ENCODE measurements around the gene SLC4A7. TPM values are rescaled to one million over a fixed set of nuclear protein-coding genes. Genes with fewer than 3 reads are reported as not detected.
A peak's percentile ranks its signal among the peaks of the same experiment; 100 is the strongest.
"Not testable (repeated sequence)": the region's sequence is repeated elsewhere in the genome, so short reads cannot be mapped to it uniquely, and the experiment has no call there.

SLC4A7 gene
- 10 to 100 TPM; 74.7 to 75.5 TPM for total RNA-seq

- H3K36me3 Mint-ChIP-seq (ENCODE audit: low read depth) = peaks cover 30% of the 10 kb centered on the region
- H3K27me3 Mint-ChIP-seq = no peaks in the 10 kb centered on the region
- peaks cover 36% of the 10 kb centered on the region for H3K4me1 Mint-ChIP-seq
- peak within 1 kb of the TSS; percentile 98 for H3K27ac Mint-ChIP-seq
- ChIA-PET POLR2A (interaction anchor here (0.6 to 4.5 kb wide), 23 partner anchors 10 to 864 kb away, joined by 3 to 30 read pairs (median 5); partner anchors contain the start of genes AZI2, NEK10 and ZCWPW2), CTCF (interaction anchor here (0.9 to 3.9 kb wide), 9 partner anchors 11 to 197 kb away, joined by 3 to 16 read pairs (median 6); no protein-coding TSS in a partner anchor)
- peak; percentile 99 for DNase-seq
- no peaks in the 10 kb centered on the region for H3K9me3 Mint-ChIP-seq
- H3K4me3 Mint-ChIP-seq = peak within 1 kb of the TSS; percentile 100
Observed at GRCh38 chr3:27484015-27484844, at the start of gene SLC4A7. SLC4A7 (minus strand) TSS chr3:27484384; CDS start chr3:27484126, 258 bp downstream.

DNA sequence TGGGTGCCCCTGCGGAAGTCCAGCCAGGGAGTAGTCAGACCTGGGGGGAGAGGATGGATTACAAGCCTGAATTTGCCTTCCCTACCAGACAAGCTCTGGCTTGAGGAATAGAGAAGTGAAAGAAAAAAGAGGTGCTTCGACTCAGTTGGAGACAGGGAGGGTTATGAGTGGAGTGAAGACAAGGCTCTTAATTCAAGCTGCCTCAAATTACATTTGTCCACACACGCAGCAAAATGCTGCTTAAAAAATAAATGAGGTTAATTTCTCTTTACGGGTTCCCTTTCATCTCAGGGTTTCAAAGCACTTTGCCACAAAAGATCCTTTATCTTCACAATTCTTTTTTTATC lies 49.0 kb upstream of the SLC4A7 start:
- no peak for DNase-seq
- Mint-ChIP-seq H3K36me3 (ENCODE audit: low read depth) (peaks cover 5% of the 10 kb centered on the region), H3K27ac (peak overlapping the region; percentile 95), H3K4me1 (peaks cover 34% of the 10 kb centered on the region), H3K27me3 (no peaks in the 10 kb centered on the region), H3K9me3 (no peaks in the 10 kb centered on the region), H3K4me3 (no peak overlapping the region)
- ChIA-PET POLR2A (interaction anchor here (0.6 to 2.9 kb wide), 4 partner anchors 13 to 58 kb away, joined by 3 to 13 read pairs (median 4); partner anchors contain the start of gene SLC4A7), CTCF (no interaction called here)

- ChIA-PET POLR2A (interaction anchor here (1.2 to 2.9 kb wide), 2 partner anchors 48 to 50 kb away, joined by 3 to 13 read pairs; partner anchors contain the start of gene SLC4A7), CTCF (interaction anchor here (0.5 kb wide), 1 partner anchor 68 kb away, joined by 3 read pairs; no protein-coding TSS in a partner anchor)
- no peak for DNase-seq
- Mint-ChIP-seq H3K27me3 (no peaks in the 10 kb centered on the region), H3K9me3 (no peaks in the 10 kb centered on the region), H3K36me3 (ENCODE audit: low read depth) (peaks cover 5% of the 10 kb centered on the region), H3K27ac (no peak overlapping the region), H3K4me1 (peaks cover 34% of the 10 kb centered on the region), H3K4me3 (no peak overlapping the region)
Observed at GRCh38 chr3:27532426-27533260, 48.5 kb upstream of the SLC4A7 start.

- H3K4me1 Mint-ChIP-seq = peaks cover 38% of the 10 kb centered on the region
- H3K27ac Mint-ChIP-seq = not testable (repeated sequence)
Observed at GRCh38 chr3:27531193-27531751, 47.1 kb upstream of the SLC4A7 start.

DNA sequence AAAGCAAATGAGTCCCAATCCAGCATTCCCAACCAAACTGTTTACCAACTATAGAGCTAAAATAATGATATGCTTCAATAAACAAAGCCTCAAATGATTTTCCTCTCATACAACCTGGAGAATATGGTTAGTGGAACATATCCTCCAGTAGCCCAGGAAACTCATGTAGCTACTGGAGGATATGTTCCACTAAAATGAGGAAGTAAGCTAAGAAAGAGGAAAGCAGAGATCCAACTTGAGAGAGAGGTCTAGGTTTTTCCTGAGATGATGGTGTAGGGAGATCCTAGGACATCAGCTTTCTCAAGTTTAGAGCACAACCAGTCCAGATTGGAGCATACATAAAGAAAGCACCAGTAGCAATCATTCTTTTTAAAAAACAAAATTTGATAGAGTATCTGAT lies 44.6 kb upstream of the SLC4A7 start:
- CTCF ChIA-PET = interaction anchor here (0.7 to 1.3 kb wide), 2 partner anchors 9 to 152 kb away, joined by 3 read pairs; no protein-coding TSS in a partner anchor

More at GRCh38 chr3:27531193-27531751, 47.1 kb upstream of the SLC4A7 start:
- H3K9me3 Mint-ChIP-seq; CTCF ChIA-PET; H3K27me3 Mint-ChIP-seq; DNase-seq; H3K36me3 Mint-ChIP-seq (ENCODE audit: low read depth); H3K4me3 Mint-ChIP-seq: not testable (repeated sequence)
- POLR2A ChIA-PET = interaction anchor here (1.5 kb wide), 1 partner anchor 94 kb away, joined by 4 read pairs; no protein-coding TSS in a partner anchor

GRCh38 chr3:27526614-27527315 lies 42.6 kb upstream of the SLC4A7 start:
- DNase-seq = no peak
- POLR2A ChIA-PET = no interaction called here
- H3K9me3 Mint-ChIP-seq = no peaks in the 10 kb centered on the region
- H3K27me3 Mint-ChIP-seq = no peaks in the 10 kb centered on the region
- CTCF ChIA-PET = no interaction called here
- no peak overlapping the region for H3K4me3 Mint-ChIP-seq
- peaks cover 3% of the 10 kb centered on the region for H3K36me3 Mint-ChIP-seq (ENCODE audit: low read depth)
- H3K27ac Mint-ChIP-seq = no peak overlapping the region
- H3K4me1 Mint-ChIP-seq = peaks cover 21% of the 10 kb centered on the region

More for the DNA sequence above, 44.6 kb upstream of the SLC4A7 start:
- Mint-ChIP-seq H3K4me1 (peaks cover 24% of the 10 kb centered on the region), H3K27ac (no peak overlapping the region), H3K9me3 (no peaks in the 10 kb centered on the region), H3K4me3 (no peak overlapping the region), H3K36me3 (ENCODE audit: low read depth) (peaks cover 3% of the 10 kb centered on the region), H3K27me3 (no peaks in the 10 kb centered on the region)
- DNase-seq = no peak
- POLR2A ChIA-PET = interaction anchor here (1.5 kb wide), 1 partner anchor 44 kb away, joined by 5 read pairs; the partner anchor contains the start of gene SLC4A7

- CTCF ChIA-PET = no interaction called here
- no peaks in the 10 kb centered on the region for H3K36me3 Mint-ChIP-seq (ENCODE audit: low read depth)
- POLR2A ChIA-PET = interaction anchor here (0.9 kb wide), 1 partner anchor 109 kb away, joined by 4 read pairs; no protein-coding TSS in a partner anchor
- DNase-seq = no peak
- H3K27ac Mint-ChIP-seq = no peak overlapping the region
- H3K9me3 Mint-ChIP-seq = no peaks in the 10 kb centered on the region
- H3K27me3 Mint-ChIP-seq = no peaks in the 10 kb centered on the region
- H3K4me3 Mint-ChIP-seq = no peak overlapping the region
- peaks cover 14% of the 10 kb centered on the region for H3K4me1 Mint-ChIP-seq
Observed at GRCh38 chr3:27521872-27522265, 37.7 kb upstream of the SLC4A7 start.

DNA sequence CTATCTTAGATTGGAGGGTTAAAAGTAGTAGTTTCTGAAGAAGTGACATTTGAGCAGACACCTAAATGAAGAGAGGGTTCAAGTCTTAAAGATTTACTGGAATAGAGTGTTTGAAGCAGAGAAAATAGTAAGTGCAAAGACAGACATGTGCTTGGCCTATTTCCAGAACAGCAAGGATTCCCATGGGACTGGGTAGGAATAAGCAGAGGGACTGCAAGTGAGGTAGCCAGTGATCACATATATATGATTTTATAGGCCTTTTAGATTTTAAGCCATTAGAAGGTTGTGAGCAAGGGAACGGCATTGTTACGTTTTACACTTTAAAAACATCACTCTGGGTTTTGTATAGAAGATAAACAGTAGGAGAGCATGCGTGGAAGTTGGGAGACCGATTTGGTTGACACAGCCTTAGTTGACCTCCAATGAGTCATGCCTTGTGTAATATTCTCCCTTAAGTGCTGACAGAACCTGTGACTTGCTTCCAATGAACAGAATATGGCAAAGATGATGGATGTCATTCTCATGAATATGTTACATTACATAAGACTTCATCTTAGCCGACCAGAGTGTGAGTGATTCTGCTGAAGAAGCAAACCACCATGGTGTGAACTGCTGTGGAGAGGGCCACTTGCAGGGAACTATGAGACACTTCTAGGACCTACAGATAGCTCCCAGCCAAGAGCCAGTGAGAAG lies 37.1 kb upstream of the SLC4A7 start:
- no peaks in the 10 kb centered on the region for H3K27me3 Mint-ChIP-seq
- no peak overlapping the region for H3K27ac Mint-ChIP-seq
- no peak for DNase-seq
- H3K36me3 Mint-ChIP-seq (ENCODE audit: low read depth) = no peaks in the 10 kb centered on the region
- H3K4me1 Mint-ChIP-seq = peaks cover 13% of the 10 kb centered on the region
- H3K9me3 Mint-ChIP-seq = no peaks in the 10 kb centered on the region
- no peak overlapping the region for H3K4me3 Mint-ChIP-seq
- CTCF ChIA-PET = no interaction called here
- POLR2A ChIA-PET = no interaction called here

GRCh38 chr3:27511724-27512422 lies 27.7 kb upstream of the SLC4A7 start:
- Mint-ChIP-seq H3K36me3 (ENCODE audit: low read depth) (no peaks in the 10 kb centered on the region), H3K9me3 (no peaks in the 10 kb centered on the region), H3K4me1 (no peaks in the 10 kb centered on the region), H3K27ac (no peak overlapping the region), H3K4me3 (no peak overlapping the region), H3K27me3 (no peaks in the 10 kb centered on the region)
- ChIA-PET POLR2A (interaction anchor here (1.0 kb wide), 1 partner anchor 134 kb away, joined by 3 read pairs; no protein-coding TSS in a partner anchor), CTCF (no interaction called here)
- no peak for DNase-seq

GRCh38 chr3:27509376-27509775 lies 25.2 kb upstream of the SLC4A7 start:
- no peak overlapping the region for H3K4me3 Mint-ChIP-seq
- no peaks in the 10 kb centered on the region for H3K4me1 Mint-ChIP-seq
- CTCF ChIA-PET = no interaction called here

GRCh38 chr3:27508424-27508823 lies 24.2 kb upstream of the SLC4A7 start:
- no peak for DNase-seq
- POLR2A ChIA-PET = no interaction called here
- no peaks in the 10 kb centered on the region for H3K4me1 Mint-ChIP-seq
- no peaks in the 10 kb centered on the region for H3K36me3 Mint-ChIP-seq (ENCODE audit: low read depth)
- no peaks in the 10 kb centered on the region for H3K9me3 Mint-ChIP-seq
- H3K27ac Mint-ChIP-seq = no peak overlapping the region
- H3K4me3 Mint-ChIP-seq = no peak overlapping the region
- H3K27me3 Mint-ChIP-seq = no peaks in the 10 kb centered on the region
- CTCF ChIA-PET = no interaction called here

More at GRCh38 chr3:27509376-27509775, 25.2 kb upstream of the SLC4A7 start:
- POLR2A ChIA-PET = no interaction called here
- Mint-ChIP-seq H3K27me3 (no peaks in the 10 kb centered on the region), H3K36me3 (ENCODE audit: low read depth) (no peaks in the 10 kb centered on the region), H3K9me3 (no peaks in the 10 kb centered on the region), H3K27ac (no peak overlapping the region)
- no peak for DNase-seq

Data from activated CD4-positive, alpha-beta memory T cell treated with anti-CD3 and anti-CD28 coated beads, Interleukin-2, amount 10 ng/mL, durations not matched to agents 7 days and 5 days (primary cell).